NCI-H510A treated with DMSO at 0.1 percent for 48 hours (cell line): ENCODE measurements around the gene FMO2.
"Not testable (repeated sequence)": the region's sequence is repeated elsewhere in the genome, so short reads cannot be mapped to it uniquely, and the experiment has no call there.

Source experiments
- DNase-seq: peaks from one replicate; lab custom pipeline; 2025; lab: John Stamatoyannopoulos, UW

The FMO2 gene

DNA sequence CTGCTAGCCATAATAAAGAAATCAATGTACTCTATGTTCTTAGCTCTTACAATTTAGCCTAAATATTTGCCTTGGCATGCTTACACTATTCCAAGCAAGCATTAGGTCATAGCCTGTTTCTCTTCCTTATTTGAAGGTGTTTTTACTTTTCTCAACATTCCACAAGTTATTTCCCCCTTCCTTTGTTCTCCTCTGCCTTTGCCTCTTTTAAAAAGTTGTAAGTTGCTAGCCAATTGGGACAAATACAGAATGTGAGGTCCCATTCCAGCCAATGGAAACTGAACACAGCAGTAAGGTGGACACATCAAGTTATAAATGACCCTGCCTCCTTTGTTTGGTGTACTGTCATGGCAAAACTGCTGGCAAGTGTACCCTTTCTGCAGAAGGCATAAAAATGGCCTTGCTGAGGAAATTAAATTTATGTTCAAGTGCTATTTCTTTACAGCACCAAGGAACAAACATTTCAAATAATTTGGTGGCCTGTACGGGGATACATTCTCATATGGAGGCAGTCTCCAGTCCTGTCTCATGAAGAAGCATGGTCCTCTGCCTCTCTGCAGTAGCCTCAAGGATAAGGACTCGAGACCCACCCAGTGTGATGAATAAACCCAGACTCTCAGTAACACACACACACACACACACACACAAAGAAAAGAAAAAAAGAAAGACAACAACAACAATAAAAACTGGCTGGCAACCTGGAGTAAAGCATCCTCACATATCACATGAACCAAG, 34.4 kb downstream of the FMO2 start:
- no peak for DNase-seq

DNA sequence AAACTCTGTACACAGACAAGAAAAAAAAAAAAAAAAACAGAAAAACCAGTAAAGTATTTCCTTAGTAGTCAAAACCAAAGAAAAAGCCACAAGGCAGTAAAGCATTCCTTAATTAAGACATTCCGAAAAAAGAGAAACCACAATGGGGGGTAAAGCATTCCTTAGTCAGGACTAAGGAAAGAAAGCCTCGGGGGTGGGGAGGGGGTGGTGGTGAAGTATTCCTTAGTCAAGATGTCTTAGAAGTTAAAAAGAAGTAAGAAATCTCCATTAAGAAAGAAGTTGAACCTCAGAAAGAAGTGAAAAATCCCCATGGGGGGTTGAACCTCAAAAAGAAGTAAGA, 35.0 kb downstream of the FMO2 start:
- no peak for DNase-seq

DNA sequence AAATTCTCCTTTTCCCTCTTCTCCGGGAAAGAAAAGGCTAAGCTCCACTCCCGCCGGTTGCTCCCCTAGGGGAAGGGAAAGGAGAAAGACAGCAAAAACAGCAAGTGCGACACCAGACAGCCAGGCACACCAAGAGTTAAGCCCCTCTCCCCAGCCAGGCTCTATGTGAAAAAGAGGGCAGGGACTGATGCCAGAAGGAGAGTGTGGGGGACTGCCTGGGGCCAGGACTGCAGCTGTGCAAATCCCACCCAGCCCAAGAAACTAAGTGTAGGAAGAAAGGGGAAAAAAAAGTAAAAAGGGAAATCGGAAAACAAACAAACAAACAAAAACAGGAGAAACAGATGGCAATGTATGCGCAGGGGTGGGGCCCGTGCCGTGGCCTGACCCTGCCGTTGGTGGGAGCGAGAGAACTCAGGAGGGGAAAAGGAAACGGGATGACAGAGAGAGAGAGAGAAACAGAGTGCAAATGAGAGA, 35.5 kb downstream of the FMO2 start:
- DNase-seq = no peak

DNA sequence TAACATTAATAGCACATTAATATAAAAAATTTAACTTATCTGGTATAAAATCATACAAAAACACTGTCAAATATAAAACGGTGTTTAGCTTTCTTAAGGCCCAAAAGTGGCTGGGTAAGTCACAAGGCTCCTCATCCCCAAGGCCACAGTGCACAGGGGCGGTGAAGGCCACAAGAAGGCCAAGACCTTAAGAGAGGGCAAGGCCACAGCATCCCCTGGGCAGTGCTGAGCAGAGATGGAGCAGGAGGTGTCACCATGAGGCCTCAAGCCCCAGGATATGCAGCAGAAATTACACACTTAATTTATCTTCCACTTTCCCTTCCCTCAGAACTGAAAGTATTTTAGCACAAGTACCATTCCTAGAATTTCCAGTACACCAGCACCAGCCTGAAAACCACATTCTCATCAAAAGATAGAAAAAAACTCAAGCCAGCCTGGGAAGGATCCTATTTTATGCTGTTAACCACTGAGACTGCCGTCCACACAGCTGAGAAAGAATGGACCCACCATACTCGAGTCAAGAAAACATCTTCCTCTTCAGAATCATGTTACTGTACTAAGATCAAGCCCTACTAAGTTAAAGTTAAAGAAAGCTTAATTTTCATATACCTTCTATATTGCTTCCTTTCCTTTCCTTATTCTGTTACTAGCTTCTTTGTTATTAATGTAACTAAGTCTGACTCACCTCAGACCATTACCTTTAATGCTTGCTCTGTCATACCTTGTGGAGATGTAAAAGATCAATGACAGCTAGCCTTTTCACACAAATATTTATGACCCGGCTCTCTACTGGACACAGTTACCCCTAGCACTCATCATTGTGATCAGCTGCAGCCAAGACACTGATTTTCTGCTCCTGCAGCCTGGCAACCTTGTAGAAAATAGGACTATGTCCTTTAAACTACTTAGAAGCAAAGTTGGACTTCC, 36.8 kb downstream of the FMO2 start:
- DNase-seq = no peak

DNA sequence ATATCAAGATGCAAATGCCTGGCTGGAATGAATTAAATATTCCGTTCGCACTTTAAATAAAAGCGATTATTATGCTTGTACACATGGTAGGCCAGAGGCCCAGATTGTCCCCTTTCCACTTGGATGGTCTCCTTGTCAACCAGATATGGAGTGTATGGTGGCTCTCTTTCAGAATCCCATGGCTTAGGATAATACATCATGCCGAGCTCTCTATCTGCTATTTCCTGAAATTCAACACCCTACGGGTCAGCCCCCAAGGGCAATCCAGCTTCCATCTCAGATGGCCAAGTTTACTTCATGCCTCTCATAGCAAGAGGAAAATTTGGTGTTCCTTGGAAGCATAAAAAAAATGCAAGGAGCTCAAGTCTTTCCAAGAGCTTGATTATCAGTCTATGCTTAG, 37.8 kb downstream of the FMO2 start:
- no peak for DNase-seq

DNA sequence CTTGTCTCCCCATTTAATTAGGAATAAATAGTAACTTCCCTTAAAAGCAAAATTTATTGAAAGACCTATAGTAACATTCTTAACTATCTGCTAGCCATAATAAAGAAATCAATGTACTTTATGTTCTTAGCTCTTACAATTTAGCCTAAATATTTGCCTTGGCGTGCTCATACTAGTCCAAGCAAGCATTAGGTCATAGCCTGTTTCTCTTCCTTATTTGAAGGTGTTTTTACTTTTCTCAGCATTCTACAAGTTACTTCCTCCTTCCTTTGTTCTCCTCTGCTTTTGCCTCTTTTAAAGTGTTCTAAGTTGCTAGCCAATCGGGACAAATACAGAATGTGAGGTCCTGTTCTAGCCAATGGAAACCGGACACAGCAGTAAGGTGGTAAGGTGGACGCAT, 39.2 kb downstream of the FMO2 start:
- DNase-seq = not testable (repeated sequence)

DNA sequence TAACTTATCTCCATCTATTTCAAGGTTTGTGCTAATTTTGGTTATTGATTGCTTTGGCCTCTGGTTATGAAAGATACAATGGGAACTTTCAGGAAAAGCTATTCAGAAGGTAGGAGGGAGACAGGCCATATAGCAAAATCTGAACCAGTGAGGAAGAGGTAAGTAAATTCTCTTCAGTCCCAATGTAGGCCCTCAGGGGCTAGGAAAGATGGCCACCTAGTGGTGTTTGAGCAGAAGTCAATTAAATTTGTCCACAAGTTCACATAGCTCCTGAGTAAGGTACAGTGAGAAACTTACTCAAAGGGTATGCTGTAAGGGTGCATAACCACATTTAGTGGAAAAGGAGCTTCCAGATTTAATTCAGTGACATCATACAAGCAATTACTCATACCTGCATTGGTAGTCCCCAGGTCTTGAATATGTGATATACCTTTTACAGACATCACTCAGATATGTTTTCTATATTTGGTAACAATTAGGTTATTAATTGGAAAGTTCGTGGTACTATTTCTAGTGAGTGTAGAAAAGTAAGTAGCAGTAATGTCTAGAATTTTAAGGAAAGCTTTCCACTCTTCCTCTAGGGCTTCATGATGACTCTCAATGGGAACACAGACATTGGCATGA, 41.8 kb downstream of the FMO2 start:
- DNase-seq = peak; percentile 88

DNA sequence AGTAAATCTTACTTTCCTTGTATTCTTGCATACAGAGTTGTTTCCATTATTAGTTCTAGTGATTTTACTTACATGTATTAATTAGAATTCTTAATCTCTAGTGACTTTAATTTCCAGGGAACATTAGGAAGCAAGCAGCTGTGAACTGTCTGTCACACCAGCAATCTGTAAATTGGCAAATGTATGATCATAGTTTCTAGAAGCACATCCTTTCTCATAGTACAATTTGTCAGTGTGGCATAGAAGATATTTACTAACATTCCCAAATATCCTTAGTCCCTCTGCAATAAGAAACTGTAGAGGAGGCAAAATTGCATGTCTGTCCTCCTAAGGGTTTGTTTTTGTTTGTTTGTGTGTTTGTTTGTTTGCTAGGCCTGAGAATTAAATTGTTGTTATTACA, 46.2 kb downstream of the FMO2 start:
- no peak for DNase-seq

DNA sequence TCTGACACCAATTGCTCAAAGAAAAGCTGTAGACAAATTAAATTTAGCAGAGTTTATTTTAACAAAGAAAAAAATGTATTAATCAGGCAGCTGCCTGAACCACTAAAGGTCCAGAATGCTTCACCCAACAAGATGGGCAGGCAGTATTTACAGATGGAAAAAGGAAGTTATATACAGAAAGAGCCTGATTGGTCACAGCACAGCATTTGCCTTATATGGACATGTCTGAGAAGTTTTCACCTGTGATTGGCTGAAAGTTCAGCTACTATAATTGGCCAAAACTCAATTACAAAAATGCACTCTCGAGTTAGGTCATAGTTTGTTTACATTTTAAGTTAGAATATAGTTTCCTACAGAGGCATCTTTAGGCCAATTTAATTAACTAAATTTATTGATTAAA, 48.1 kb downstream of the FMO2 start:
- DNase-seq = no peak

DNA sequence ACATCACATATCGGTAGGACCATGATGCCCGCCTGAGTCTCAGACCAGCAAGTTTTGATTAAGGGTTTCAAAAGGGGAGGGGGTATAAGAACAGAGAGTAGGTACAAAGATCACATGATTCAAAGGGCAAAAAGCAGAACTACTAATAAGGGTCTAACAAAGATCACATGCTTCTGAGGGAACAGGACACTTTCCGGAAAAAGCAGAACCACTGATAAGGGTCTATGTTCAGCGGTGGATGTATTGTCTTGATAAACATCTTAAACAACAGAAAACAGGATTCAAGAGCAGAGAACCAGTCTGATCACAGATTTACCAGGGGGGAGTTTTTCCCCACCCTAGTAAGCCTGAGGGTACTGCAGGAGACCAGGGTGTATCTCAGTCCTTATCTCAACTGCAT, 51.1 kb downstream of the FMO2 start:
- DNase-seq = not testable (repeated sequence)

DNA sequence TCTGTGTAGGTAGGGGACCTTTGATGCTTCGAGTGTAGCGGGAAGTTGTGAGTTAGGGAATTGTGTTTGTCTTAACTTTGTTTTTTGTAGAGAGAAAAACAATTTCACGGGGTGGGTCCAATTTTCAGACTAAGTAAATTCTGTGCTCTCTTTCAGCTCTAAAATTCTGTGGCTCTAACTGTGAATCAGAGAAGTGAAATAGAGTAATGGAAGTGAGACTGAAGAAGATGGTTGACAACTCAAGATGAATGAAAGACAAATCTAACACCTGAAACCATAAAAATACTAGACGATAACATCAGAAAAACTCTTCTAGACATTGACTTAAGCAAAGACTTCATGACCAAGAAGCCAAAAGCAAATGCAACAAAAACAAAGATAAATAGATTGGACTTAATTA, 58.8 kb downstream of the FMO2 start:
- DNase-seq = no peak

DNA sequence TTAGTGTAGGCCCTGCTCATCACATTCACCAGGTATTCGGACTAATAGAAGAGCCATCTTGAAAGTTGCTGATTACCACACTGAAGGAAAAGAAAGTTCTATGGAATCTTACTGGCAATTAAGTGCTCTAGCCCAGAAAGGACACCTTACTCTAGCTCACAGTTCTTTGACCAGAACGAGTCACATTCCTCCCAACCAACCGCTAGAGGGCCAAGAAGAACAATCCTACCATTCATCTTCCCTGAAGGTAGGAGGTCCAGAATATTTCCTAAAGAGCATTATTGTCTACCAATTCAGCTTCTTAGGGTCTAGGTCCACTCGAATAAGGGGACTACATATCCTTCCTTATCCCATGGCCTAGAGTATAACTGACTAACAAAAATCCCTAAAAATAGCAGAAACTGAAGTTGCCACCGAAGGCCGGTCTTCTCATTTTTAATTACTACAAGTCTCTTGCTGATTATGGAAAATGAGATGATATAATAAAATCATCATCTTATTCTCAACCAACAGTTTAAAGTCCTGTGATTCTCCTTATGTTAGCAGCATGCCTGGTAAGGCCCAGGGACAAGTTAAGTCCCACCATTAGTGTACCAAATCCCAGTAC, 60.5 kb downstream of the FMO2 start:
- DNase-seq = peak; percentile 49

DNA sequence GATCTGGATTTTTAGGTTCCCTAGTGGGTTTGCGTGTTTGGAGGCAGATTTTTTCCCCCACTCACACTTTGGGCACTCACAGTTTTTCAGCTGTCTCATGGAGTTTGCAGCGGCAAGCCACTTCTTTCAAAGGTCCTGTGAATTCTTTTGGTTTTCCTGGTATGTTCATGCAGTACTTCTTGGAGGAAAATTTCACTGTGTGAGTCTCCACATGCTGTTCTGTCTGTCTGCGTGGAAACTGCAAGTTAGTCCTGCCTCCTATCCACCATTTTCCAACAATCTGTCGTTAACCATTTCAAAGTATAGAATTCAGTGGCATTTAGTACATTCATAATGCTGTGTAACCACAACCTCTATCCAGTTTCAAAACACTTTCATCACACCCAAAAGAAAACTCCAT, 62.4 kb downstream of the FMO2 start:
- DNase-seq = no peak

DNA sequence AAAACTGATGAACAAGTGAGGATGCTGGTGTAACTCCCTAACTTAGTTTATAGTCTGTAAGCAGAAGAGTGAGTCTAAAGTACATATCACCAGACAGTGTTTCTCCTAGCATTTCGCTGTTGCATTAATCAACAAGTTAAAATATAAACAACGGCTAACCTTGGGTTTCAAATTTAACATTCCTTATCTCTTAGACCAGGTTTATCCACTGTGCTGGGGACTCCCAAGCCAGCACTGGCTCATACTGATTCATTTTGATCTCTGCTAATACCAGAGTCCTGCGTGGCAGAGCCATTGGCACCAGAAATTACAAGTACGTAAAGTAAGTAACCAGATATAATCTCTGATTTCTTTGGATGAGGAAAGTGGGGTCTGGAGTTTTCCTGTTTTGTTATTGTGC, 63.2 kb downstream of the FMO2 start, which contains the start of gene FMO1:
Gene FMO1, plus strand, starts transcription at position 193 of the 400 bp plus-strand sequence. CDS start 9,594 bp downstream, outside the sequence.
- no peak for DNase-seq

DNA sequence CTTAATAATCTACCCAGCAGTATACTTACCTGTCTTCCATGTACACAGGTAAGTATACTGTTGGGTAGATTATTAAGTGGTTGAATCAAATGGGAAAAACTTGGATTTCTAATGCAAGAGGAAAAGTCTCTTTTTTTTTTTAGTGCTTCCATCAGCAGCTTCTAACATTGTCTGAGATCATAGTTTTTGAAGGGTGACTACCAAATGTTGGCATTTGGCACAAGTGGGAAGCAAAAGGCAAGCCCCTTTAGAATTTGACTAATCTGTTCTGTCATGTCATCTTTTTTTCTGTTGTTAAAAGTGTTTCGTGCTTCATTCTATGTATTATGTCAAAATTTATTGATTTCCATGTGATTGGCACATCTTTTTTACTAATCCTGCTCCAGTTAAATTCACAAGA, 63.7 kb downstream of the FMO2 start:
- DNase-seq = no peak

DNA sequence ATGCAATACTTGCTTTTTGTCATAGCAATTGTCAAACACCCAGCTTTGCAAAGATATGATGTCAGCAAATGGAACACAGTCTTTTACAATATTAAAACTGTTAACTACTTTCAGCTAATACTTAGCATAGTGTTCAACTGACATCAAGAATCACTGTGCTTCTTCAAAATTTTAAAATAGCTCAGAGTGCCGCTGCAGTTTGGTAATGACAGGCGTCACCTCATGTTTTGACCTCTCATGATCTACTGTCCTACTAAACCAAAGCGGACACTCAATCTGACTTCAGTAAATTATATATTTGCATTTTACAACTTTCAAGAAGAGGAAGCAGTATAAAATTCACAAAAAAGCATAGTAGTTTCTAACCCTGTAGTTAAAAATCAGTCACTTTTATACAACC, 65.2 kb downstream of the FMO2 start:
- no peak for DNase-seq

DNA sequence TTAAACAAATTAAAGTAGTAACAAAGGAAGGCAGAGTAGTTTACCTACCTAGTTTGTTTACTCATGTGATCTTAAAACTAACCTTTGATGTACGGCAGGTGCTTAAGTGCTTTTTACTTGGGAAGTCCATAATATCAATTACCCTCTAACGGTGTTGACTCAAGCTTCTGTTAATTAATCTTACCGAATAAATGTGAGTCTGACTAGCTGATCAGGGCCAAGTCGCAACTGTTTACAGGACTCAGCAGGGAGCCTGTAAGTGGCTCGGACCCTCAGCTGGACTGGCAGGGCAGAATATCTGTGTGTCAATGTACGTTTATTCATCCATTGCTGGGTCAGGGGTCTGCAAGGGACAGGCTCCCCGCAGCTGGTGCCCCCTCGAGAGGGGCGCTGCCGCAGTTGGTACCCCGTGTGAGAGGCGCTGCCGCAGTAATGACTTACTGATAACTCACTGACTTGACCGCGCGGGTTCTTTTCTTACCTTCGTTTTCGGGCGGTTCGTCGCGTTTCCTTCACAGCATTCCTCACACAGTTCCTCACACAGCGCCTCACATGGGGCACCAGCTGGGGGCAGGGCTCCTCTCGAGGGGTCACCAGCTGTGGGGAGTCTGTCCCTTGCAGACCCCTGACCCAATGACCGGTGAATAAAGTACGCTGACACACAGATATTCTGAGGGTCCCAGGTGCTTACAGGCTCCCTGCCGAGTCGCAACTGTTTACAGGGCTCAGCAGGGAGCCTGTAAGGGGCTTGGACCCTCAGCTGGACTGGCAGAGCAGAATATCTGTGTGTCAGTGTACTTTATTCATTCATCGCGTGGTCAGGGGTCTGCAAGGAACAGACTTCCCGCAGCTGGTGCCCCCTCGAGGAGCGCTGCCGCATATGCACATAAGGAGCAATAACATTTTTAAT, 66.2 kb downstream of the FMO2 start:
- peak; percentile 94 for DNase-seq

DNA sequence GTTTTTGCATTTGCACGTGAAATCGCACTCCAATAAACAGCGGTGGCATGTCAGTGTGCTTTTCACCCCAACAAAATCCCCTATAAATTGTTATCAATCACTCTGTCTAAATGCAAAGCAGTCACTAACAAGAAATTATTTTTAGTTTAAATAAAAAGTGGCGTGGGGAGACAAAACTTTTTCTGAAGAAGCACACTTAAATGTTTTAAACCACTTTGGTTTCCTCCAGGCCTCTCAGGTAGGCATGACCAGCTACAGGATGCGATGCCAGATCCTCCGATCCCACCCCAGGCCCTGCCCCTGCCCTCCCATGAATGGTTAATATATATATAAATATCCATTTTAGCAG, 66.8 kb downstream of the FMO2 start:
- no peak for DNase-seq

DNA sequence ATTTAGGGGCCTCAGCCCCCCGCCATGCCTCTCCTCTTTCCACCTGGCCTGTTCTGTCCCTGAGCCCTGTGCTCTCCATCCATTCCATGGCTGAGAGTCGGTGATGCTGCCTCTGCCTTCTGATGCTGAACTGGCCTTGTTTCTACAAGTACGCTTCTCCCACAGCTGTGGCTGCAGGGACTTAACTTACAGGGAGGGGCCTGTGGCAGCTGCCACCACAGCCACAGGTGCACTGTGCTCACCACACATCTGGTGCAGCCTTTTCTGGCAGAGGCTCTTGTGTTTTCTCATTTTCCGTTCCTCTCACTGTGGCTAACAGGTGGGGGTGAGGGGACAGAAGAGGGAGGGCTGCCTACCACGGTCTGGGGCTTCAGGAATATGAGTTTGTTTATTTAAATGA, 67.4 kb downstream of the FMO2 start:
- DNase-seq = peak; percentile 44

DNA sequence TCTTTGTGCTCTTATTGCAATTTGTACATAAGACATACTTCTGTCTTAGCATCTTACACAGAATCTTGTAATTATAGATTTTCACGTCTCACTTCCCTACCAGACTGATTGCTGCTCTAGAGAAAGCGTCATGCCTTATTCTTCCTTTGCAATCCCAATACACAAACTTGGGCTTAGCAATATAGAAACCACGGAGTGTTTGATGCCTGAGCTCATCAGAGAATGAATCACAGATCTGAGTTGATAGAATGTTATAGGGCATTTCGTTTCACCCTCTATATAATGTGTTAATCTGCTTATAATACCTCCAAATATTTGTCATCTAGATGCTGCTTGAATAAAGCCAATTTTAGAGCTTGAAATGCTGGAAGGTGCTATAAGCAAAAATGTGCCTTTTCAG, 69.8 kb downstream of the FMO2 start:
- no peak for DNase-seq

DNA sequence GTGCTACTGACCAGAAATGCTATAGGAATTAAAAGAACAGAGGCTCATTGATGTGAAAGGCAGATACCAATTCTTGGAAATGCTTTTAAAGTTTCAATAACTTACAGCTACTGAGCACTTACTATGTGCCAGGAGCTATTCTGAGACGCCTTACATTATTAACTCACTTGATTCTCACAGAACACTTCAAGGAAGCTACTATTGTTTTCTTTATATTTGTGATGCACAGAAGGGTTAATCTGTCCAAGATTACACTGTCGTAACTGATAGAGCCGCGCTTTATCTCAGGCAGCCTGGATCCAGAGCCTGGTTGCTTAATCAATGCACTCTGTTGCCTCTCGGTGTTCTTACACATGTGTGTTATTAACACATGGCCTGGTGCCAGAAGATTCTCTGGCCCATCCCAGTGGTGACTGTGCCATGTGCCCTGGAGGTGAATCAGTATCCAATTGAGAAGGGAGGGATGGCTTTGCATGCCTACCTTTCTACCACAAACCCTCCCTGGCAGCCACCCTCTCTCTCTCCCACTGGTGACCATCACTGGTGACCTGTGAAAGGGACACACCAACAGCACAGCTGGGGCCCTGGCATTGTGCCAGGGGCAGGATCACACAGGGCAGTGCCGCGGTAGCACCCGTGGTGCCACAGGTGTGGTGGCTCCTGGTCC, 72.0 kb downstream of the FMO2 start:
- DNase-seq = no peak
